Activated CD8-positive, alpha-beta memory T cell treated with anti-CD3 and anti-CD28 coated beads for 24 hours (primary cell): Measurements from ENCODE around the gene SDK1.

ENCODE experiments used
- DNase-seq: peaks from one replicate; pipeline ENCODE4 v3.0.0-alpha.2; 2020

The SDK1 gene

GRCh38 chr7:3336042-3336665 is 35.1 kb downstream of the SDK1 start:
- no peak for DNase-seq

- no peak for DNase-seq
These were observed 37.1 kb downstream of the SDK1 start for GRCh38 chr7:3338161-3338560.

- no peak for DNase-seq
These were observed 44.8 kb downstream of the SDK1 start for GRCh38 chr7:3345699-3346481.

- no peak for DNase-seq
These were observed 48.1 kb downstream of the SDK1 start for GRCh38 chr7:3349126-3349525.

- no peak for DNase-seq
These were observed 55.1 kb downstream of the SDK1 start for GRCh38 chr7:3356173-3356572.

- no peak for DNase-seq
These were observed 57.9 kb downstream of the SDK1 start for GRCh38 chr7:3358991-3359390.

GRCh38 chr7:3367261-3367660 is 66.2 kb downstream of the SDK1 start:
- DNase-seq, result no peak

- DNase-seq, result no peak
These were observed 69.2 kb downstream of the SDK1 start for GRCh38 chr7:3370068-3370830.

GRCh38 chr7:3370921-3371320 is 69.9 kb downstream of the SDK1 start:
- DNase-seq, result no peak

- no peak for DNase-seq
These were observed 70.5 kb downstream of the SDK1 start for GRCh38 chr7:3371601-3372000.

- DNase-seq, result no peak
These were observed 73.2 kb downstream of the SDK1 start for GRCh38 chr7:3374239-3374638.

GRCh38 chr7:3378390-3379150 is 77.5 kb downstream of the SDK1 start:
- no peak for DNase-seq

GRCh38 chr7:3380034-3380433 is 79.0 kb downstream of the SDK1 start:
- no peak for DNase-seq

GRCh38 chr7:3380886-3381685 is 80.0 kb downstream of the SDK1 start:
- no peak for DNase-seq

- DNase-seq, result no peak
These were observed 85.6 kb downstream of the SDK1 start for GRCh38 chr7:3386423-3387190.

GRCh38 chr7:3393862-3394261 is 92.8 kb downstream of the SDK1 start:
- no peak for DNase-seq

GRCh38 chr7:3397324-3397723 is 96.3 kb downstream of the SDK1 start:
- DNase-seq, result no peak

GRCh38 chr7:3399858-3400257 is 98.8 kb downstream of the SDK1 start:
- no peak for DNase-seq

- DNase-seq, result no peak
These were observed 103.4 kb downstream of the SDK1 start for GRCh38 chr7:3404501-3404900.

- no peak for DNase-seq
These were observed 108.0 kb downstream of the SDK1 start for GRCh38 chr7:3408814-3409595.

- DNase-seq, result no peak
These were observed 111.8 kb downstream of the SDK1 start for GRCh38 chr7:3412871-3413270.
